NCI-H2107 treated with DMSO at 0.1 percent for 48 hours (cell line): ENCODE data around the gene PARD3B.

Experiments
- DNase-seq: peaks from one replicate; lab custom pipeline; 2025; ENCODE audit not compliant: unreplicated experiment; lab: John Stamatoyannopoulos, UW

The PARD3B gene

GRCh38 chr2:204880928-204881327 lies 335.7 kb downstream of the PARD3B start:
- DNase-seq = no peak

- no peak for DNase-seq
These were observed 336.4 kb downstream of the PARD3B start for GRCh38 chr2:204881655-204882054.

GRCh38 chr2:204885747-204886146 lies 340.5 kb downstream of the PARD3B start:
- no peak for DNase-seq

- DNase-seq = no peak
These were observed 341.4 kb downstream of the PARD3B start for GRCh38 chr2:204886713-204887112.

- DNase-seq = no peak
These were observed 342.9 kb downstream of the PARD3B start for GRCh38 chr2:204888222-204888621.

GRCh38 chr2:204890680-204891079 lies 345.4 kb downstream of the PARD3B start:
- no peak for DNase-seq

GRCh38 chr2:204891739-204892138 lies 346.5 kb downstream of the PARD3B start:
- DNase-seq = no peak

- no peak for DNase-seq
These were observed 347.4 kb downstream of the PARD3B start for GRCh38 chr2:204892506-204893255.

- no peak for DNase-seq
These were observed 350.9 kb downstream of the PARD3B start for GRCh38 chr2:204896146-204896545.

- DNase-seq = no peak
These were observed 352.3 kb downstream of the PARD3B start for GRCh38 chr2:204897561-204897960.

GRCh38 chr2:204898928-204899640 lies 353.8 kb downstream of the PARD3B start:
- no peak for DNase-seq

- DNase-seq = no peak
These were observed 354.7 kb downstream of the PARD3B start for GRCh38 chr2:204899983-204900382.

GRCh38 chr2:204900487-204900886 lies 355.2 kb downstream of the PARD3B start:
- no peak for DNase-seq

- no peak for DNase-seq
These were observed 355.6 kb downstream of the PARD3B start for GRCh38 chr2:204900910-204901309.

- no peak for DNase-seq
These were observed 356.3 kb downstream of the PARD3B start for GRCh38 chr2:204901591-204901990.

GRCh38 chr2:204909791-204910190 lies 364.5 kb downstream of the PARD3B start:
- no peak for DNase-seq

GRCh38 chr2:204913312-204913711 lies 368.0 kb downstream of the PARD3B start:
- no peak for DNase-seq

GRCh38 chr2:204913854-204914464 lies 368.7 kb downstream of the PARD3B start:
- no peak for DNase-seq

GRCh38 chr2:204914708-204915107 lies 369.4 kb downstream of the PARD3B start:
- DNase-seq = no peak

- DNase-seq = no peak
These were observed 371.9 kb downstream of the PARD3B start for GRCh38 chr2:204917089-204917701.

- DNase-seq = no peak
These were observed 375.5 kb downstream of the PARD3B start for GRCh38 chr2:204920776-204921175.

GRCh38 chr2:204923957-204924356 lies 378.7 kb downstream of the PARD3B start:
- no peak for DNase-seq
